Activated naive CD4-positive, alpha-beta T cell treated with anti-CD3 and anti-CD28 coated beads, Interleukin-2, amount 10 ng/mL, durations not matched to agents 7 days and 5 days (primary cell): ENCODE results near the gene DYNC2H1.

Experiments
- CTCF ChIA-PET: fragments of 350-600 bp; sonication (Branson Sonifier 250); formaldehyde crosslinking; loops from one replicate; lab custom pipeline; 2021; ENCODE audit warnings: antibody characterized with exemption; lab: Charles Lee
- DNase-seq: peaks from one replicate; pipeline ENCODE4 v3.0.0-alpha.2; 2020
- H3K27ac Mint-ChIP-seq: one replicate; pipeline ENCODE4 v1.8.0; 2021; ENCODE audit warnings: mild to moderate bottlenecking, moderate library complexity, mixed read lengths
- H3K27me3 Mint-ChIP-seq: one replicate; pipeline ENCODE4 v1.8.0; 2021; ENCODE audit warnings: mild to moderate bottlenecking, mixed read lengths
- H3K36me3 Mint-ChIP-seq: one replicate; pipeline ENCODE4 v1.8.0; 2021; ENCODE audit warnings: mixed read lengths
- H3K4me1 Mint-ChIP-seq: one replicate; pipeline ENCODE4 v1.8.0; 2021; ENCODE audit warnings: mixed read lengths
- H3K4me3 Mint-ChIP-seq: one replicate; pipeline ENCODE4 v1.8.0; 2021; ENCODE audit warnings: mild to moderate bottlenecking, moderate library complexity, mixed read lengths
- H3K9me3 Mint-ChIP-seq: one replicate; pipeline ENCODE4 v1.8.0; 2021; ENCODE audit warnings: mixed read lengths

The DYNC2H1 gene

DNA sequence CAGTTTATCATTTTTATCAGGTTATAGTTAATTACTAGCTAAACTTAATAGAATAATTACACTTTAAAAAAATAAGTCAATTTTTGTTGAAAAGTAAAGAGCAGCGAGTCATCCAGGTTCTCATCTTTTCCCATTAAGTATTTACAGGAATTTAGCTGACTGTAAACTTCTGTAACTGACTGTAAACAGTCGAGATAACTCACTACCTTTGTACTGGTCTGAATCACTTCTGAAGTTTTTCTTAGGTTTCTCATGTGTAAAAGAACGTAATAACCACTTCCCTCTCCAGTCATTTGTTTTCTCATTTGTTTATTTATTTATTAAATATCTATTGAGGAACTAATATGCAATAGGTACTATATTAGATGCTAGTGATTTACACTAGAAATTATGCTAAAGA is 270.8 kb downstream of the DYNC2H1 start:
- Mint-ChIP-seq H3K4me1 (no peaks in the 10 kb centered on the region), H3K9me3 (peaks cover 5% of the 10 kb centered on the region), H3K27ac (no peak overlapping the region), H3K4me3 (no peak overlapping the region), H3K27me3 (no peaks in the 10 kb centered on the region), H3K36me3 (no peaks in the 10 kb centered on the region)
- CTCF ChIA-PET: no interaction called here
- no peak for DNase-seq

DNA sequence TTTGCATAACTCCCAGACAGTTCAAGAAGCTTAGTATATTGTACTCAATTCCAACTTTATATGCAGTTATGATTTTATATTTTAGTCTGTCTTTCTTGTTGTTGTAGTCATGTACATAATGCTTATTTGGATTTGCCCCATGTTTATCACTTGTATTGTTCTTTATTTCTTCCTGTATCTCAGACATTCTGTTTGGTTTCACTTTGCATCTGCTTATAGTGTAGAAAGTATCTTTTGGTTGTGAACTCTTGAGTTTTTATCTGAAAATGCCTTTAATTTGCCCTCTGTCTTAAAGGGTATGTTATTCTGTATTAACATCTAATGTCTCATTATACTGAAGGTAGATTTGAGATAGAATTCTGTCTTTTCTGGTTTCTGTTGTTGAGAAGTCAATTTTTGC is 275.4 kb downstream of the DYNC2H1 start:
- Mint-ChIP-seq H3K27ac (no peak overlapping the region), H3K4me1 (no peaks in the 10 kb centered on the region), H3K36me3 (no peaks in the 10 kb centered on the region), H3K9me3 (no peaks in the 10 kb centered on the region), H3K4me3 (no peak overlapping the region), H3K27me3 (no peaks in the 10 kb centered on the region)
- CTCF ChIA-PET: no interaction called here
- DNase-seq: no peak

DNA sequence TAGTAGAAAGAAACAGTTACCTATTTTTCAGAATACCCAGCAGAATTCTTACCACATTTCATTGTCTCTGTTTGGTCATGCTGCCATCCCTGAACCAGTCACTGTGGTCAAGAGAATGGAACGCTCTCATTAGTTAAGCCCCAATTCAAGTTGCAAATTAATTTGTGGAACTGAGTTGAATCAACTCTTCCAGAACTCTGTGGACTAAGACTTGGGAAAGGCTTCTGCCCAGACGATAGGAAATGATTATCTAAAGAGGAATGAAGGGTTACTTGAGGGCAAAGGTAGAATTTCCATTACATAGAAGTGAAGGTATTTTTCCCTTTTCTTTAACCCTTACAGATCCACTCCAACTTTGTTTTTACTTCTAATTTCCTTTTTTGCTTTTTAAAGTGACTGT is 286.4 kb downstream of the DYNC2H1 start:
- peaks cover 7% of the 10 kb centered on the region for H3K9me3 Mint-ChIP-seq
- CTCF ChIA-PET: no interaction called here
- DNase-seq: no peak
- H3K4me3 Mint-ChIP-seq: no peak overlapping the region
- H3K4me1 Mint-ChIP-seq: no peaks in the 10 kb centered on the region
- H3K27ac Mint-ChIP-seq: no peak overlapping the region
- no peaks in the 10 kb centered on the region for H3K36me3 Mint-ChIP-seq
- no peaks in the 10 kb centered on the region for H3K27me3 Mint-ChIP-seq

DNA sequence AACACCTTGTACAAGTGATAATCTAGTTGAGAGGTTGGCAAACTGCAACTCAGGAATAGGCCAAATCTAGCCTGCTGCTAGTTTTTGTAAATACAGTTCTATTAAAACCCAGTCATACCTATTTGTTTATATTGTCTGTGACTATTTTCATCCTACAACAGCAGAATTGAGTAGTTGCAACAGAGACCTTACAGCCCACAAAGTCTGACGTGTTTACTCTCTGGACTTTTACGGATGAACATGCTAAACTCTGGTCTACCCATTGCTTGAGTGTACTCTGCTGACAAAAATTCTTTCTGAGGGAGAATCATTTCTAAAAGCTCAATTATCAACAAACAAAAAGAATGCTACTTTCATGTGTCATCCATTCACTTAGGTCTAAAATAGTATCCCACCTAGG is 287.0 kb downstream of the DYNC2H1 start:
- Mint-ChIP-seq H3K9me3 (peaks cover 3% of the 10 kb centered on the region), H3K27me3 (no peaks in the 10 kb centered on the region), H3K4me3 (no peak overlapping the region), H3K36me3 (no peaks in the 10 kb centered on the region), H3K4me1 (no peaks in the 10 kb centered on the region), H3K27ac (no peak overlapping the region)
- DNase-seq: no peak
- CTCF ChIA-PET: no interaction called here

DNA sequence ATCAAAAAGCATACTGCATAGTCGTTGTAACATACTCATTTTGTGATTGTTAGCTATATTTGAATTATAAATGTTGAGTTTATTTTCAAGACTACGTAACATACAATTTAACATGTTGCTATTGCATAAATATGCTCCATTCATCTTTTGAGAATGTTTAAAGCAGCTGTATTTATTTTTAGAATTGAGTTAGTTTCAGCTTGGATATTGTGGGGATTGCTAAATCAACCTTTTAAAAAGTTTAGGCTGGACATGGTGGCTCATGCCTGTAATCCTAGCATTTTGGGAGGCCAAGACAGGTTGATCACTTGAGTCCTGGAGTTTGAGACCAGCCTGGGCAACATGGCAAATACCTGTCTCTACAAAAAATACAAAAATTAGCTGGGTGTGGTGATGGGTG is 288.1 kb downstream of the DYNC2H1 start:
- CTCF ChIA-PET: no interaction called here

DNA sequence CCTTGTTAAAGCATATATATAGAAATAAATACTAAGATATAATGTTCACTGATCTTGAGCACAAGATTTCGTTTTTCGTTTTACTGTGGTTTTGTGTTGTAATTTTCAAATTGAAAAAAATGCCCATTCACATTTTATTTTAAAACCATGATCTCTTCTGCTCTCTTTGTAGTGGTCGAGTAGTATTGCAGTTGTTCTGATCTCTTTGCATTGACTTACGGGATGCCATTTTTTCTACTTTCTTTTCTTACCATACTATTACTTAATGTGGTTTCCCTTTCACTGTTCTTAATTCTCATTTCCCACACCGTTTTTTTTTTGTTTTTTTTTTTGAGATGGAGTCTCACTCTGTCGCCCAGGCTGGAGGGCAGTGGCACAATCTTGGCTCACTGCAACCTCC is 289.6 kb downstream of the DYNC2H1 start:
- no peaks in the 10 kb centered on the region for H3K36me3 Mint-ChIP-seq

More for the DNA sequence above, 288.1 kb downstream of the DYNC2H1 start:
- H3K4me1 Mint-ChIP-seq: no peaks in the 10 kb centered on the region
- H3K9me3 Mint-ChIP-seq: peaks cover 3% of the 10 kb centered on the region
- no peaks in the 10 kb centered on the region for H3K36me3 Mint-ChIP-seq
- H3K27ac Mint-ChIP-seq: no peak overlapping the region
- DNase-seq: no peak
- no peak overlapping the region for H3K4me3 Mint-ChIP-seq
- no peaks in the 10 kb centered on the region for H3K27me3 Mint-ChIP-seq

DNA sequence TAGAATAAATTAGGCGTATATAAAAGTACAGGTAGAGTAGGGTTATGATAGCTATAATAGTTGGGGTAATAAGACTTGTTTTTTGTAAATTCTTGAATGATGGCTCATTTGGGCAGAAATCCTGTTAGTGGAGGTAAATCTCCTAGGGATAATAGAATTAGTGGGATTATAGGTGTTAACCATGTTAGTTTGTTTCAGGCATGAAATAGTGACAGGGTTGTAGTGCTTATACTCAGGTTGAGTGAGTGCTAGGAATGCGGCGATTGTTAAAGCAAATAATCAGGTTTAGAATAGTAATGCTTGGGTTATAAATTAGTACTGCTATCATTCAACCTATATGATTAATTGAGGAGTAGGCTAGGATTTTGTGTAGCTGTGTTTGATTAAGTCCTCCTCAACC is 297.1 kb downstream of the DYNC2H1 start:
- no peaks in the 10 kb centered on the region for H3K4me1 Mint-ChIP-seq
- no peak overlapping the region for H3K27ac Mint-ChIP-seq
- no peak overlapping the region for H3K4me3 Mint-ChIP-seq
- no peaks in the 10 kb centered on the region for H3K9me3 Mint-ChIP-seq
- H3K36me3 Mint-ChIP-seq: no peaks in the 10 kb centered on the region
- no peaks in the 10 kb centered on the region for H3K27me3 Mint-ChIP-seq
- DNase-seq: no peak
- CTCF ChIA-PET: no interaction called here

More for the DNA sequence above, 289.6 kb downstream of the DYNC2H1 start:
- no peak for DNase-seq
- CTCF ChIA-PET: no interaction called here
- Mint-ChIP-seq H3K4me1 (no peaks in the 10 kb centered on the region), H3K4me3 (no peak overlapping the region), H3K9me3 (no peaks in the 10 kb centered on the region), H3K27ac (no peak overlapping the region), H3K27me3 (no peaks in the 10 kb centered on the region)

DNA sequence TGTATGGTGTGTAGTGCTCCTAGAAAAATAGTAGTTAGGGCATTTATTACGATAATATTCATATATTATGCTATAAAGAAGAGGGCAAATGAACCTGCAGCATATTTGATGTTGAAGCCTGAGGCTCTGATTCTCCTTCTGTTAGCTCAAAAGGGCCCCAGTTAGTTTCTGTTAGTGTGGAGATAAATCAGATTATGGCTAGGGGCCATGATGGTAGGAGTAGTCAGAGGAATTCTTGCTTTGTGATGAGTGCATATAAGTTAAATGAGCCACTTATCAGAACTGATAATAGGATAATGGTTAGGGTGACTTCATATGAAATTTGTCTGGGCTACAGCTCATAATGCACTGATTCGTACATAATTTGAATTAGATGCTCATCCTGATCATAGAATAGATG is 298.4 kb downstream of the DYNC2H1 start:
- H3K4me1 Mint-ChIP-seq: no peaks in the 10 kb centered on the region
- DNase-seq: no peak
- no peaks in the 10 kb centered on the region for H3K27me3 Mint-ChIP-seq
- no peak overlapping the region for H3K27ac Mint-ChIP-seq
- no peaks in the 10 kb centered on the region for H3K9me3 Mint-ChIP-seq
- H3K4me3 Mint-ChIP-seq: no peak overlapping the region
- CTCF ChIA-PET: no interaction called here
- no peaks in the 10 kb centered on the region for H3K36me3 Mint-ChIP-seq

DNA sequence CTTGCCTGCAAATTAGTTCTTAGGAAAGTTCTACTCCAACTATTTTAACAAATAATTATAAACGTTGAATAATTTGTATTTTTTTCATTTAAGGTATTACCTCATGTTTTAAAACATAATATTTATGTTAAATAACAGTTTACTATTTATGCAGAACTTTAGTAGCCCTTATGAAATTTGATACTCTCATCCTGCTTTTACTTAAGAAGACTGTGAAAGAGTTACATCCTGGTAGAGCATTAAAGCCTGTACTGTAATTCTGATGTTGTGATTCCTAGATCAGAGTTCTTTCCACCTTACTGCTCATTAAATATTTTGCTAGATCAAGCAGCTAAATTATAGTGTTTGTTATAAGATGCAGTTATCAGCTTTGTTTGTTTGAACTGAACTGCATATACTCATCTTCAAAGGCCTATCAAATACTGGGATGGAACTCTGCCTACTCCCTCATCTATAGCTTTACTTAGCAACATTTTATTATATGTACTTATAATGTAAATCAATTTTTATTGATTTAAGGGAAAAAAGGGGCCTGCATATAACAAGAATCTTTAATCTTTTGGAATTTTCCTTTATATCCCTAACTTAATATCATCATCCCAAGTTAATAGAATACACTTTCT is 304.2 kb downstream of the DYNC2H1 start:
- Mint-ChIP-seq H3K36me3 (no peaks in the 10 kb centered on the region), H3K27me3 (no peaks in the 10 kb centered on the region), H3K4me3 (no peak overlapping the region), H3K4me1 (no peaks in the 10 kb centered on the region), H3K27ac (no peak overlapping the region), H3K9me3 (no peaks in the 10 kb centered on the region)
- CTCF ChIA-PET: no interaction called here
- no peak for DNase-seq

DNA sequence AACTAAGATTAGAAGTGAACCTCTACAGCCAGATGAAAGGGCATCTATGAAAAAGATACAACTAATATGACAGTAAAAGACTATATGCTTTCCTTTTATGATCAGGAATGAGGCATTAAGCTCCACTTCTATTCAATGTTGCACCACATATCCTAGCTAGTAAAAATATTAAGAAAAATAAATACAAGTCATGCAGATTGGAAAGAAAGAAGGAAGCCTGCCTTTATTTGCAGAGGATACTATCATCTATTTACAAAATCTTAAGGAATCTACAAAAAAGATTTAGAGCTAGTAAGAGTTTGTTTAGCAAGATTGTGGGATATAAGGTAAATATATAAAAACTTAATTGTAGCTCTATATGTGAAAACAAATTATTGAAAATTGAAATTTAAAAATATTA is 308.8 kb downstream of the DYNC2H1 start:
- Mint-ChIP-seq H3K27me3 (no peaks in the 10 kb centered on the region), H3K9me3 (peaks cover 1% of the 10 kb centered on the region), H3K27ac (no peak overlapping the region), H3K36me3 (no peaks in the 10 kb centered on the region), H3K4me1 (peaks cover 7% of the 10 kb centered on the region), H3K4me3 (no peak overlapping the region)
- CTCF ChIA-PET: no interaction called here
- DNase-seq: no peak

DNA sequence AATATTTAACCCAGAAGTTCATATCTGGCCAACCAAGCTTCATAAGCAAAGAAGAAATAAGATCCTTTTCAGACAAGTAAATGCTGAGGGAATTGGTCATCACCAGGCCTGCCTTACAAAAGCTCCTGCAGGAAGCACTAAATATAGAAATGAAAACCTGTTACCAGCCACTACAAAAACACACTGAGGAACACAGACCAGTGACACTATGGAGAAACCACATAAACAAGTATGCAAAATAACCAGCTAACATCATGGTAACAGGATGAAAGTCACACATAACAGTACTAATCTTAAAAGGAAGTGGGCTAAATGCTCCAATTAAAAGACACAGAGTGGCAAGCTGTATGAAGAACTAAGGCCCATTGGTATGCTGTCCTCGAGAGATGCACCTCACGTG is 311.4 kb downstream of the DYNC2H1 start:
- H3K4me3 Mint-ChIP-seq: no peak overlapping the region
- peak overlapping the region; percentile 9 for H3K27ac Mint-ChIP-seq
- CTCF ChIA-PET: no interaction called here
- no peaks in the 10 kb centered on the region for H3K27me3 Mint-ChIP-seq
- H3K36me3 Mint-ChIP-seq: no peaks in the 10 kb centered on the region
- peaks cover 7% of the 10 kb centered on the region for H3K4me1 Mint-ChIP-seq
- DNase-seq: no peak
- H3K9me3 Mint-ChIP-seq: peaks cover 2% of the 10 kb centered on the region

DNA sequence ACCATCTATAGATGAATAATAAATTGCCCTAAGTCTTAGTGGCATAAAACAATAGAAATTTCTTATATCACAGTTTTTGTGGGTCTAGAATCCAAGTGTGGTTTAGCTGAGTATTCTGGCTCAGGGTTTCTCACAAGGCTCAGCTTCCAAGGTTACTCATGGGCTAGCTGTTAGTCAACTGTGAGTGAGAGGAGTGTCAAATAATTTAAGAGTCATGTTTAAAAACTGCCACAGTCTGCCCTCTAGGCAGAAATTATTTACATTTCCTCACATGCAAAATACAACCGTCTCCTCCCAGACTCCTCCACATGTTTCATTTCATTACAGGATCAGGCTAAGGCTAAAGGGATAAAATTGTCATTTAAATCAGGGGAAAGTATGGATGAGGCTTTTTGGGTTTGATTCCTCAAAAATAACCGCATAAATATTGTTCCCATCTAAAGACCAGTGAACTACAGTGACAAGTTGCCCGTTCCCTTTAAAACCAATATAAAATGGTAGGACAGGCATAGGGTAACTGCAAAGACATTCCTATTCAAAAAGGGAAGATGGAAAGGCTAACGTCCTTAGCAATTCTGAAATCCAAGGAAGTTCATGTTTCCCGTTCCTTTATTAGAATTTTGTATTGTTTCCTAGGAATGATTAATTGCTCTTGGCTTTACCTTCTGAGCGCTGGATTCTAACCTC is 324.3 kb downstream of the DYNC2H1 start:
- Mint-ChIP-seq H3K27me3 (no peaks in the 10 kb centered on the region), H3K4me1 (no peaks in the 10 kb centered on the region), H3K27ac (no peak overlapping the region), H3K4me3 (no peak overlapping the region), H3K36me3 (no peaks in the 10 kb centered on the region), H3K9me3 (no peaks in the 10 kb centered on the region)
- CTCF ChIA-PET: no interaction called here
- DNase-seq: no peak

DNA sequence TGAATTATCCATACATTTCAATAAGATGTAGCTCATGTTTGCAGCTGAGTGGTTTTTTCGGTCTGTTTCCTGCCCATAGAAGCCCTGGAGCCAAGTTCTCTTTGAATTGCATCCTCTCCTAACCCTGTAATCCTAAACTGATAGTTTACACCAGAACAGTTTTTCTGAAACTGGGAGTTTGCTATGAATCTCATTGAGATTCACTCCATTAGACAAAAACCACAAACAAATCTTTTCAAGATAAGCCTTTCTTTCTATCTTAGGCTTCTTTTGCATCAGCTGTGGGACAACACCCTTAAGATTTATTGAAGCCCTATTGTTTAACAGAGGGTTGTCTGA is 324.8 kb downstream of the DYNC2H1 start:
- CTCF ChIA-PET: no interaction called here
- no peak overlapping the region for H3K27ac Mint-ChIP-seq
- H3K4me1 Mint-ChIP-seq: no peaks in the 10 kb centered on the region
- no peaks in the 10 kb centered on the region for H3K27me3 Mint-ChIP-seq
- no peaks in the 10 kb centered on the region for H3K36me3 Mint-ChIP-seq
- no peaks in the 10 kb centered on the region for H3K9me3 Mint-ChIP-seq
- DNase-seq: no peak
- H3K4me3 Mint-ChIP-seq: no peak overlapping the region

DNA sequence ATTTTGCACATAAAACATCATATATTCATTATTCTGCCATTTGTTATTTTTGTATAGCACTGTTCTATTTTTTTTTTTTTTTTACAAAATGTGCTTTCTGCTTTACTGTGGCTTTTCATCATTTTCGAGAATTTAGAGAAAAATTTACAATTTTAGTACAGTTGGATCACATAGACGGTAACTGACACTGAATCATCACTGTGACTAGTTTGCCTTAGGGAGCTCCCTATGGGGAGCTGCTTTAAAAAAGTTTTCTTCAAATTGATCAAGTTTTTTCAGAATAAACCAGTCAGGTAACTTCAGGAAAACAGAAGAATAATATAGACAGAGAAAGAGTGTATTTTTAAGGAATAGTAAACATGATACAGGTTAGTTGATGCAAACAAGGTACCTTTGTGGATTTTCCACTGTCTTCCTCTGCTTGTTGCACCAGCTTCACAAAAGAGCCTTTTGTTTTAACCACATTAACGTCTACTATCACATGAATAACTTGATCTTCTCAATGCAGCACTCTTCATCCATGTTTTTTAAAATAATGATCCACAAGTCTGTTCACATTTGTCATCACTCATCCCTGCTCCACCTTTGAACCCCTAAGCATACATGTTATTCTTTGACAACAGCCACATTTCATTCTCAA is 327.0 kb downstream of the DYNC2H1 start:
- Mint-ChIP-seq H3K36me3 (no peaks in the 10 kb centered on the region), H3K27me3 (no peaks in the 10 kb centered on the region), H3K9me3 (no peaks in the 10 kb centered on the region), H3K4me1 (no peaks in the 10 kb centered on the region), H3K4me3 (no peak overlapping the region), H3K27ac (no peak overlapping the region)
- CTCF ChIA-PET: no interaction called here
- DNase-seq: no peak

DNA sequence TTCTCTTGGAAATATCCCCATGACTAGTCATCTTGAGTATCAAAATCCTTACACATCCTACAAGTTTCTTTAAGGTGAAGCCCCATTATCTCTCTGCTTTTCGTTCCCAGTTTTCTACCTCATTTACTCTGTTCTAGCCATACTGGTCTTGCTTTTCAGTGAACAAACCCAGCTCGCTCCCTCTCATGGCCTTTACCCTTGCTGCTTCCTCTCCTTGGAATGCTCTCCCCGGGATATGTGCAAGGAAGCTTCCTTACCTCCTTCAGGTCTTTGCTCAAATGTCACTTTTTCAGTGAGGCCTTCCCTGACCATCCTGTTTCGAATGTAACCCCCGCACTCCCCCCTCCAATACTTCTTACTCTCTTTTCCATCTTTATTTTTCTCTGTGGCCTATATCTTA is 331.8 kb downstream of the DYNC2H1 start:
- CTCF ChIA-PET: interaction anchor here (1.4 kb wide), 1 partner anchor 107 kb away, joined by 3 read pairs; no protein-coding TSS in a partner anchor
- H3K4me1 Mint-ChIP-seq: no peaks in the 10 kb centered on the region
- no peak for DNase-seq
- H3K27ac Mint-ChIP-seq: no peak overlapping the region
- no peaks in the 10 kb centered on the region for H3K36me3 Mint-ChIP-seq
- H3K4me3 Mint-ChIP-seq: no peak overlapping the region
- H3K9me3 Mint-ChIP-seq: no peaks in the 10 kb centered on the region
- H3K27me3 Mint-ChIP-seq: no peaks in the 10 kb centered on the region
